HG03196 (cell line): ENCODE data around the gene LYRM2.
A peak's percentile ranks its signal among the peaks of the same experiment; 100 is the strongest.

Source experiments
- ATAC-seq: cut with Tn5 transposase; IDR thresholded peaks from one replicate; pipeline ENCODE4 v1.9.1; 2021; ENCODE audit not compliant: unreplicated experiment

The LYRM2 gene

DNA sequence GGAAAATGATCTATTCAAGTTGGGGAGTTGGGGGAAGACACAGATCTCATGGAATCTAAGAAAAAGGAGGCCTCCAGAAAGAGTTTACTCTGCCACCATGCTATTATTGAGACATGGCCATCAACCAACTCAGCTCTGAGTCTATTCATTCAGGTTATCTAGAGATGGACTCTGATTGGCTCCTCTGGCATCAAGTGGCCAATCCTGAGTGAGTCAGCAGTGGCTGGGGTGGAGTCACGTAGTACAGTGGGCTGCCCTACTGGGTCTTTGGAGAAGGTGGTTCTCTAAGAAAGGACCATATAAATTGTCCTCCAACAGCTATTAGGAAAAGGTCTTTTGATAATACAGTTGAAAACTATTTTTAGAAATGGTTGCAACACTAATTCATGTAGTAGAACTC, 42.1 kb downstream of the LYRM2 start:
- no peak for ATAC-seq

DNA sequence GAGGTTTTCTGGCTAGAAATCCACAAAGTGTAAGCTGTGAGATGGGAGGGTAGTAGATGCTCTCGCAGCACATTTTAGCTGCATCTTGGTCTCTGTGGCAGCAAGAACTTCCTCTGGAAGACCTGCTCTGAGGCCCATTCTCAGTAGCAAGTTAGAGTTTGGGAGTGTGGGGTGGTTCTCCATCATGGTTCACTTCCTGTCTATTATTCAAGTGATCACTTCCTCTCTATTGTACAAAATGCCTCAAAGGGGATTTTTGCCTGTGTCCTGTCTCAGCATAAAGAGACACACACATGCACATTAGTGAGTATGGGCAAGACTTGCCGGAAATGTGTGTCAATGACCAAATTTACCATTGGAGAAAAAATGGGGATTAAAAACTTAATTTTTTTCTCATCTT, 42.5 kb downstream of the LYRM2 start:
- ATAC-seq, result peak; percentile 83

DNA sequence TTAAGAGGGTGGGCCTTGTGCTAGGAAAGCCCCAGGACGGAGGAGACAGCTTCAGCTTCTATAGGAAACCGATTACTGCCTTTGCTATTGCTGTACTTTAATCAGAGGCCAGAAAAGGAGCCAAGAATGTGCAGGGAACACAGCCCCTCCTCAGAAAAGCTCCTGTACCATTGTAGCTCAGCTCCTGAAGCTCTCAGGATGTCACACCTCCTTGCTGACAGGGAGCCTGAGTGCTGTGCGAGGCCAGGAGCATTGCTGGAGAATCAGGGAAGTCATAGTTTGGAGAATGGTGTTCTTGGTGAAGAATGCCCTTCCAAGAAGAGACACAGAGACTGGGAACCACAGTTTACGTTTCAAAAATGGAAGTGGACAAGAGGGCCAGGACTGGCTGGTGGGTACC, 46.8 kb downstream of the LYRM2 start:
- ATAC-seq, result no peak

DNA sequence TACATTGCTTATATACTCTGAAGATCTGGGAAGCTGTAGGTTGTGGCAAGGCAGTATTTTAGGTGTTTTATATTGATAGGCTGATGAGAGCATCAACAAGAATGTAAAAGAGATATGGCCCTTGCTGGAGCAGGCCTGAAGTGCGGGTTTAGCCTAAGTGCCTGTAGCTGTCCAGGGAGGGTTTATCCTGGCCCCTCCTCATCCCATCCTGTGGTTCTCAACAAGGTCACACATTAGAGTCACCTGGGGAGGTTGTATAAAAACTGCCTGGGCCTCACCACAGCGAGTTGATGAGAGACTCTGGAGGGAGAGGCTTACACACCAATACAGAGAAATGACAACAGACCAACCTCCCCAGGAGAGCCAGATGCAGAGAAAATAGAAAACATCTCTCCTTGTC, 48.4 kb downstream of the LYRM2 start:
- no peak for ATAC-seq

DNA sequence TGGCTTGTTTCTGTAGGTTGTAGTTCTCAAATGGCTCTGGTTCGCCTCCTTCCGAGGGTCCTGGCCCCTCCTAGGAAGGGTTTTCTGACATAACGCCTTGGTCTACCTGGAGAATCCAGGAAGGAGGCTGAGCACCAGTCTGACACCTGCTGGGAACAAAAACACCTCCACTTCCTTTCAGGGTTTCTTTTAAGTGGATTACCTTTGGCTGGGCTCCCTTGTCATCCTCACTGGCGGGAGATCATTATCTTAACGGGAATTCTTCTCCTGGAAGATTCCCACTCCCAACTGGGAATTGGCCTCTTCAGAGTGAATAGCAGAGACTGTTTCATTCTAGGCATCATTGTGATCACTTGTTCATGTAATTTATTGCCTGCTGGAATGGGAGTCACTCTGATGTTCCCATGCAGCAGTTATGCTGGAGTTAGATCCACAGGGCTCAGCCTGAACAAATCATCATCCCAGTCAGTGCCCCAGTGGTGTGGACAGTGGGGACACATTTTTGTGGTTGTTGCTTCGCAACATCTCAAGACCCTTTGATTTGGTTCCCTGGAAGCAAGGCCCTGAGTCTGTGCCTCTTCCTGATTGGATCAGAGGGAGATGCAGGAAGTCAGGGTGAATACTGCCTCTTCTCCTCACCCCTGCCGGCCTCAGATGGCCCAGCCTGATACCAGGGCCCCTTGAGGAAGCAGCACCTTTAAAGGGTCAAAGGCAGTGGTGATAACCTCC, 49.1 kb downstream of the LYRM2 start:
- ATAC-seq, result no peak

DNA sequence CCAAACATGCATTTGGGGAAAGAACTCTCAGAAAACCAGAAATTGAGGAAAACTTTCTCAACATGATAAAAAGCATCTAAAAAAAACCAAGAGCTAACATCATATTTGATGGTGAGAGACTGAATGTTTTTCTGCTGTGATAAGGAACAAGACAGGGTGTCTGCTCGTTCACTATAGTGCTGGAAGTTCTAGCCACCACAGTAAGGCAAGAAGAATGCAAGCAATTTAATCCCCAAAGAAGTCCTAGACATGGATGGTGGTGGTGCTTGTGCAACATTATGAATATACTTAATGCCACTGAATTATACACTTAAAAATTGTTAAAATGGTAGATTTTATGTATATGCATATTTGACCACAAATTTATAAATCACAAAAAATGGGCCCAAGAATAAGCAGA, 53.4 kb downstream of the LYRM2 start:
- ATAC-seq, result no peak

DNA sequence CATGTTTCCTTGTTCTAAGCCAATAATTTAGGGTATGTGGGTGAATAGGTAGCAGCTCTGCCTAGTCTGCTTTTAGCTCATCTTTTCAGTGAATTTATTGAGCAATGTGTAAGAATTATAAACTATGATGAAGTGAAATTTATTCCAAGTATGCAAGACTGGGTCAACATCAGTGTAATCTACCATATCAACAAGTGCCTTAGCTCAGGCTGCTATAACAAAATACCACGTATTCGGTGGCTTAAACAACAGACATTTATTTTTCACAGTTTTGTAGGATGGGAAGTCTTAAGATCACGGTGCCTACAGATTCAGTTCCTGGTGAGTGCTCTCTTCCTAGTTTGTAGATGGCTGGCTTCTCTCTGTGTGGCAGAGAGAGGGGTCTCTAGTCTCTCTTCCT, 54.0 kb downstream of the LYRM2 start:
- ATAC-seq, result no peak

DNA sequence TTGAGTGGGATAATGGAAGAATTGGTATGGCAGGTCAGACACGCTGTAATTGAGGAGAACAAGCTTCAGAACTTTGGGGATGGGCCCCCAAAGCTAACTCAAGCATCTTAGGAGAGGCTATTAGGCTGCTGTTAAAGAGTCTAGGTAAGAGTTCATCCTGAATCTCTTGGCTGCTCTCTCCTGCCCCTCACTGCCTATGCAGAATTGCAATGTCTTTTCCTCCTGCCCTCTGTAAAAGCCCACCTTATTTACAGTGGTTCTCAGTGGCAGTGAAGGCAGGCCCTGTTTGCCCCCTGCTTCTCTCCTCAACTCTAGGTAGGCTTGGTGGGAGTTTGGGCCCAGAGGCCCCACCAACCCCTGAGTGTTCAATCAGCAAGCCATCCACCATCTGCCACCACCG, 55.0 kb downstream of the LYRM2 start:
- no peak for ATAC-seq

DNA sequence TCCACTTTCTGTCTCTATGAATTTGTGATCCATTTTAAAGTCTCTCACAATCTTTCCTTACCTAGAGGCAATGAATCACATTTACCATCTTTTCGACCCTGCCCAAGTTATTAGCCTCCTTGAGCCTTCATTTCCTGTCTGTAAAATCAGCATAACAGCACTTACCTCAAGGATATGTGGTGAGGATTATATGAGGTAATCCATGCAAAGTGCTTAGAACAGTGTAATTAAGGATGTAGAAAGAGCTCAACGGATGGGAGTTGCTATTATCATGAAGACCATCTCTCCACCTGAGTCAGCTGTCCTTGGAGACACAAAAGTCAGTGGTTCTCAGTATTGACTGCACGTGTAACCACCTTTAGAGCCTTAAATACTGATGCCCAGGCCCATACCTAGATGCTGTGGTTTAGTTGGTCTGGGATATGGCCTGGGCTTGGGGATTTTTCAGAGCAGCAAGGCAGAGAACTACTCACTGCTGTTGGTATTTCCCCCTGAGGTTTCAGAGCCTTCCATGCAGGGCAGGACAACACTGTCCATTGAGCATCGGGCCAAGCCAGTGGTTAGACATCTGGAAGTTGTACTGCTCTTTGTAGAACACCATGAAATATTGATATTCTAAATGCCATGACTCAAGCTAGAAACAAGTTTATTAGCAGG, 55.8 kb downstream of the LYRM2 start:
- no peak for ATAC-seq

DNA sequence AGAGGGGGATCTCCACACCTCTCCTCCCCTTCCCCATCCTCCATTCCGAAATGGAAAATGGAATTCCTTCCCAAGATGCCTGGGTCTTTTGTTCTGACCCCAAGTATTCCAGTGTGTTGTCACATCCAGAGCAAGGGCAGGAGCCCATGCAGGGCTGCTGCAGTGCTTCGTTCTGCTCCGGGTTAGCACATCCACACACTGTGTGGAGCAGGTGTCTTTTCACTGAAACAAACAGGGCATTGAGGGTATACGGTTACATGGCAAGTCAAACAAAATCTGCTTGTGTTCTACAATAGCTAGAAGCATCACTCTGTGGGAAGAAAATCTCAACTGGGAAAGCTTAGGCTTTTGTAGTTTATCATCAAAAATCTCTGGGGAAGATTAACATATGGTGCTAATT, 56.9 kb downstream of the LYRM2 start:
- ATAC-seq, result no peak

DNA sequence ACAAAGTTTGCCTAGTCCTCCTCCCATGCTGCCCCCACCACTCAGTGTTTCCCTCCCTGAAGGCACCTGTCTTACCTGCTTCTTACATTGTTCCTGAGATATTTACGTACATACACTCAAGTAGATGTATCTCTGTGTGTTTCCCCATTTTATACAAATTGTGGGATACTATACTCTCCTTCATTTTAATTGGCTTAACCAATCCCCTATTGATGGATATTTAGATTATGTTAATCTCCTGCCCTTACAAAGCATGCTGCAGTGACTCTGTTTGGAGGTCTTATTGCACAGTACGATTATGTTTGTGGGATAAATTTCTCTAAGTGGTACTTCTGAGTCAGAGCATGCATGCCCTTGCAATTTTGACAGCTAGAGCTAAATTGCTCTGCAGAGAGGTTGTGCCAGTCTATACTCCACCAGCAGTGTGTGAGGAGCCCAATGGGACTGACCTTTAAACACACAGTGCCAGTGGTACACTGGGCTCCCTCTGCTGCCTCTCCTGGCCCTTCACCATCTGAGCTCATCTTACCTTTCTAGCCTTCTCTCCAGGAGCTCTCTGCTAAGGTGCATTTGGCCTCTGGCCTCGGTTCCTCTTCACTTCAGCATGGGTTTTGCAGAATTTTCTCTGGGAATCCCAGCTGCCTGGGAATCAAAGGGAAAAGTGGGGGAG, 57.4 kb downstream of the LYRM2 start:
- no peak for ATAC-seq

DNA sequence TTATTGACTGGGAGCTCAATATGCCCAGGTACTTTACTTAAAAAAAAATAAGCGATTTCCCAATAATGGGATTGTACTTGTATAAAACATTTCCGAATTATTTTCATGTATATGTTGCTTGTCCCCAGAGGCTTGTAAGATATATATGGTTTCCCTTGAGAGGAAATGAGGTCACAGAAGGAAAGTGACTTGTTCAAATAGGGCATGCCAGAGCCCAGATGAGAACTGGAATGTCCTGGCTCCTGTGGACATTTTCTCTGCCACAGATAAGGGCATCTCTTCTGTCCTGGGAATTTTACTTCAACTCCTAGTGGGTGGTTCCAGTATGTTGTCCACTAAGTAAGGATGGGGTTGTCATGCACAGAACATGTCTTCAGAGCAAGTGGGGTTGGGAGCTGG, 63.0 kb downstream of the LYRM2 start:
- no peak for ATAC-seq

DNA sequence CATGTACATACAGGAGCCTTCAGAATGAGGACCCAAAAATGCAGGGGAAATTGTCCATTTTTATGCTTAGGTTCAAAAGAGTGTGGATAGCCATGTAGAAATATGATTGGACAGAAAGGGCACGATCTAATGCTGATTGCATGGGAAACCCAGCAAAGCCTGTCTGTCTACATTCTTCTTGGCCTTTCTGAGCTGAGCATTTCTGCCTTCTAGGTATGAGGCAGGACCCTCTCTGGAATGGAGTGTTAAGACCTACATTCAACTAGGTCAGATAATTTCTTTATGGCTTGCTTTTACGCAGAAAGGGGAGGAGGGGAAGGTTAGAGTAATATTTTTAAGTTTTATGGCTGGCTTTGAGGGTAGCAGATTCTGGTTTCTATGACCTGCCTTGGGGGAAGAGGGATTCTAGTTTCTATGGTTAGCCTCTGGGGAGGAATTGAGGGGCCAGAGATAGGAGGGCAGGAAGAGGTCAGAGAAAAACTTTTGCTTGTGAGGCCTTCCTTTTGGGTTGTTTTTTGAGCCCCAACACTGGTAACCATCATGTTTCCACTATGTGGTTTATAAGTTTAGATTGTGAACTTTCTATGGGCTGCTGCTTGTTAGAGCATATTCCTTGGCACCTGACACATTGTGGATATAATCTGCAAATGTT, 63.5 kb downstream of the LYRM2 start:
- no peak for ATAC-seq

DNA sequence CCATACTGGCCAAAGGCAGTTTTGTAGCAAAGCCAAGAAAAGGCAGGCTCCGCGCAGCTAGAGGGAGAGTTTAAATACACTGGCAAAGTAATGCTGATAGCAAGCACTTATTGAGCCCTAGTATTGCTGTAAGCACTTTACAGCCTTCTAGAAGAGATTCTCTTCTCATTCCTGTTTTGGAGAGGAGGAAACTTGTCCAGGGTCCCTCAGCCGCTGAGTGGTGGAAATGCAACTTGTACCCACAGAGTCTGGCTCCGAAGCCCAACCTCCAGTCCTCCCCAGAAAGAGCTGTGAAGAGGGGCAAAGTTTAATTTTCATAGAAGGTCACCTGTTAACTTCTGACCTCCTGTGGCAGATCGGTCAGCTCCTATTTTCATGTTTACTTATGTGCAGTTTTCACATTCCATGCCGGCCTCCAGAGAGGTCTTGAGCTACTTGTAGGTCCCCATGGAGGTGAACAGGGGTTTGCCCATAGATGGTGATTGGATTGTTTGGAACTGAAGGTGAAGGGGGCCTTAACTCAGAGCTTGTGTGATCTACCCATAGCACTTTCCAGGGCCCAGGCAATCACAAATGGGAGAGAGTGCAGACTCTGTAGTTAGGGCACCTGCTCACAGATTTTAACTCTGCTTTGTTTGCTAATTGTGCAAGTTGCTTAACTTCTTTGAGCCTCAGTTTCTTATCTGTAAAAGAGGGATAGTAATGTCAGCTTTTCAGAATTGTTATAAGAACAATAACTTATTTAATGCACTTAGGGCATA, 70.7 kb downstream of the LYRM2 start:
- no peak for ATAC-seq

DNA sequence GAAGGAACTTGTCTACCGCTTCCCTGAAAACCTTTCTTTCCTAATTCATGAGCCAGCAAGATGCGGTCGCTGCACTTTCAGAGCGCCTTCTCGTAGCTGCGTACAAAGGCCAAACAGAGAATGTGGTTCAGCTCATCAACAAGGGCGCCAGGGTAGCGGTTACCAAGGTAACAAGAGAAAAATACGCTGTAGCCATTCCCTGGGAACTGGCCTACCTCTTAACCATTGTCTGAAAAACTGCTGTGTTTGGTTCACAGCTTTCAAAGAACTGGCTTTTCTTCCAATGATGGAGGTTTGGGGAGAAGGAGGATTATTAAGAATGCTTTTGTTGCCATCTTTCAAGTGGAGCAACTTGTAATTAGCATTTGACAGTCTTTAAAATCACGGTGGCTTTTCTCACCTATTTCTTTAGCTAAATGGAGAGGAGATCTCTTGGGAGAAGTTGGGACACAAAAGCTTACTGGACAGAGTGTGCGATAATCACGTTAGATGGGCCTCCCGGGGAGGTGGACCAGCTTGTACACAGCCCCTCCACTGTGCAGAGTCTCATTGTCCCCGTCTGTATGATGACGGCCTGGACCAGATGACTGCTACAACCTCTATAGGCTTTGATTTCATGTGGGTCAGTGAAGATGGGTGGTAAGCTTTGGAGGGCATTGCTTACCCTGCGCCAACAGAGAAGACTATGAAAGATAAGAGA, 71.5 kb downstream of the LYRM2 start:
- no peak for ATAC-seq

DNA sequence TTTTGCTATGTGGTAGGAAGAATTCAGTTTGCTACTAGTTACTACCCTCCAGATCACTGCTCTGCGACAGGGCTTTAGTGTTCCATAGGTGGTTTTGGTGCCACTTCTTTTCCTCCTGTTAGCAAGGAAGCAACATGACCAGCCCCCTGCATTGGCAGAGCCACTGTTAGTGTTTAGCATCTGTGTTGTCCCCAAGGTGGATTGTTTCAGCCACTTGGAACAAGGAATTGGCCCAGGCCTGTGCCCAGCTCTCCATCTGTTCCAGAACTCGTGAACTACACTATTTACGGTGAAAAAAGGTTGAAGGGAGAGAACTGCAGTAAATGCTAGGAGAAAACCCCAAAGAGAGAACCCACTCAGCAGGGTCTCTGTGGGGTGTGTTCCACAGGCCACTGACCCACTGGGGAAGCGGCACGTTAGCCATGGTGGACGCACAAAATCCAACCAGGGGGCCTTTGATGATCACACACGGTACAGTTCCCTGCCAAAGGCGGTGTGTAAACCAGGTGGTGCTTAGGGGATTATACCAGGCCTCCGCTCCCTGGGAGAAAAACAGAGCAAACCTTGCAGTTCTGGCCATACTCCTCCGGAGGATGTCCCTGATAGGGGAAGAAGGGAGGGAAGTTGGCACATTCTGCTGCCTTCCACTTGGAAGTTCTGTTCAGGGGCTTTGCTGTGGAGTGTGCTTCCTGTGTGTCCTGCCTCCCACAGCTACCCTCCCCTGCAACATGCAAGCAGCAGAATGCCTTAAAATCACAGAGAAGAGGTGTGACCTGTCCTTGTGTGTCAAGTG, 72.3 kb downstream of the LYRM2 start:
- ATAC-seq, result no peak

DNA sequence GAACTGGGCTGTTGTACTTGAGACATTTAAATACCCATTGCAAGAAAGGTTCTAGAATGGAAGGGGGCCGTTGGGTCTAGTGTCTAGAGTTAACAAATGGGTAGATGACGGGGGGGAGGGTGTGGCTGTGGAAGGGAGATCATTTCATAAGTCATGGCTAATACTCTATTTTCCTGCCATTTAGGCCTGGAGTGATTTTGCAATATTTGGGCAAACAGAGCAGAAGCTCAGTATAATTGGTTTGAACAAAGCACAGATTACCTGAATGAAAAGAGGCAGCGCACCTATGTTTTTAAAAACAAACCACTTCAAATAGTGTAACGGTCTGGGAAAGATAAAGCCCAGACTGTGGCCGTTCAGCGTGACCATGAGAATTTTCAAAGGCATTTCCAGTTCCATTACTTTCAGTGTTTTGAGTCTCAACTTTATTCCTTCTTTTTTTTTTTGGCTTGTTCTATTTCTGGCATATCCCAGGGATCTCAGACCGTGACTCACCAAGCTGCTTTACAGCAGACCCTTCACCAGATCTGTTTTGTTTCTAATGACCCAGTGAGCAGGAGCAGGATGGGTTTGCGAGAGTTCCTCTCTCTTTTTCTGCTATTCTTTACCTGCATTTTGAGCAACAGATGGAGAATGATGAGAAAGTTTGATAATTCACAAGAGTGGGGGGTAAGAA, 73.7 kb downstream of the LYRM2 start:
- ATAC-seq, result no peak

DNA sequence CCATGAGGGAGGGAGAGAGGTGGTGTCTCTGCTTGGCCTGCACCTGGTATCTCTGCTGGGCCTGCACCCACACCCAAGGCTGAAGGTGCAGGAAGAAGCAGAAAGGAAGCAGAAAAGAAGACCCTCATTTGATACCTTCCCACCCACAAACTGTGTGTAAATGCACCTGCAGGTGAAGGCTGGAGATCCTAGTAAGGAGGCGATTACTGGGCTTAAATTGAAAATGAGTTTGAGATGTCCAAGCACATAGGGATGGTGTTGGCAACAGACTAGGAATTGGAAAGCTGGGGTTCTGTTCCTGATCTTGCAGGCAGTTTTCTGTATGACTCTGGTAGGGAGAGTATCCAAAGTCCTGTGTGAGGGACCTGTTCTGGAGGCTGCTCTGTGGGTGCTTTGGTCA, 74.7 kb downstream of the LYRM2 start:
- no peak for ATAC-seq
